HG02981 (cell line): ENCODE data around the gene SDR9C7.
"Not testable (repeated sequence)": the region's sequence is repeated elsewhere in the genome, so short reads cannot be mapped to it uniquely, and the experiment has no call there.

Experiments
- ATAC-seq: cut with Tn5 transposase; IDR thresholded peaks from one replicate; pipeline ENCODE4 v1.9.1; 2021; ENCODE audit warnings: mild to moderate bottlenecking, moderate library complexity; ENCODE audit not compliant: unreplicated experiment

Gene SDR9C7

DNA sequence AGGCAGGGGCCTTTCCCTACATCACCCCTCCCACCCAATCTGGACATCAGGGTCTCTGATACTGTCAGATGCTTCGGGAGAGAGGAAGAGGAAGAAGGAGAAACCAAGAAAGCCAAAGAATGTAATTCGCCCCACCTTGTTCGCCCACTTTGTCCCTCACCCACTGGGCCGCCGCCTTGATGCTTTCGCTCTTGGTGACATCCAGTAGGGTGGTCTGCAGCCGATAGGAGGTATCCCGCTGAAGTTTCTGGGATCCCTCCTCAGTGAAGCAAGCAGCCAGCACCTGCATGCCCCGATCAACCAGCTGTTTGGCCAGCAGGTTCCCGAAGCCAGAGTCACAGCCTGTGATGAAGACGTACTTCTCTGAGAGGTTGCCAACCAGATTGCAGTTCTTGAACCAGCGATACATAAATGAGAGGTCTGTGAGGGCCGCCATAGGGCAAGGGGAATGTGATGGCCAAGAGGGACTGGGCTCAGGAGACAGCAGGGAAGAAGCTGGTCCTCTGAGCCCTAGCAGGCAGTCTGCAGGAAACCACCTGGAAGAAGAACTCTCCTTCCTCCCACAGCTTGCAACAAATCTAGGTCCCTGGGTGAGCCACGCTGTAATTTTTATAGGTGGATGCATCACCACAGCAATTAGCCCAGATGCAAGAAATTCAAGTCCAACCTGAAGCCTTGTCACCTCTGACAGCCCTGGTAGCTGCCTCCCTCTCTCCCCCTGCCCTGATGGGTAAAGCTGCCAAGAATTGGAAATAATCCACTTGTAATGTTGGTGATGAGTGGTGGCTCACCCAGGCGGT, at the start of gene SDR9C7:
SDR9C7 (minus strand) TSS at position 583 of the 800 bp plus-strand sequence; CDS start at position 436, 147 bp downstream.
- no peak for ATAC-seq

- ATAC-seq, result no peak
Observed at GRCh38 chr12:56983386-56983785, 49.2 kb upstream of the SDR9C7 start.

GRCh38 chr12:56982578-56983236, 48.5 kb upstream of the SDR9C7 start:
- ATAC-seq, result not testable (repeated sequence)

DNA sequence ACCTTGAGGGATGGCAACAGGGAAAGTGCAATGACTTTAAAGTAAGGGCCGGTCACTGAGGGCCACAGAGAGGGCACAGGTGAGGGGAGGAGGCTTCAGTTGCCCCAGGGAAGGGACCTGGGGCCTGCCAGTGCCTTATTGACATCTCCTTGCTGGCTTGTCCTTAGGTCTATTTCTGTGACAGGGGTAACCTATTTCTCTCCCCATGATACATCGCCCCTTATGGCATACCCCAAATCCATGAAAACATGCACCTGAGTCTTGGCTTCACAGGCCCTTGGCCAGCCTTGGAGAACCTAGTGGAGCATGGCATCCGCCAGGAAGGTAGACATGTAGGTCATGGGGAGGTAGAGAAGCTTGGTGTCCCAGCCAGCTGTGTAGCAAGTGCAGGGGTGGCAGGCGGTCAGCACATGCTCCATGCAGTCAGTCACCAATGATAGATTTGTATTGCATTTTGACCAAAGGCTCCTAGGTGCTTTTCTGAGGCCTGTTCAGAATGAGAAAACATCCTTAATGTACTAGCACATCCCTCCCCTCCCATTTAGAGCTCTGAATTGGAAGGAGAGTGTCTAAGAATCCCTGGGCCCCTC, 46.8 kb upstream of the SDR9C7 start:
- no peak for ATAC-seq

DNA sequence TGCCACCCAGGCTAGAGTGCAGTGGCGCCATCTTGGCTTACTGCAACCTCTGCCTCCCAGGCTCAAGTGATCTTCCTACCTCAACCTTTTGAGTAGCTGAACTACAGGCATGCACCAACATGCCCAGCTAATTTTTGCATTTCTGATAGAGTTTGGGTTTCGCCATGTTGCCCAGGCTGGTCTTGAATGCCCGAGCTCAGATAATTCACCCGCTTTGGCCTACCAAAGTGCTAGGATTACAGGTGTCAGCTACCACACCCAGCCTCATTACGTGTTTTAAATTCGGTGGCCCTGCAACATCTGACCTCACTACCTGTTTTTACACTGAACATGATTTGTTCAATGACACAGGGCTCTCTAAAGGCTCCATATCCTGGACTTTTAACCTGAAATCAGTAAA, 46.1 kb upstream of the SDR9C7 start:
- ATAC-seq, result no peak

- no peak for ATAC-seq
Observed at GRCh38 chr12:56979628-56980027, 45.4 kb upstream of the SDR9C7 start.

GRCh38 chr12:56978397-56979138, 44.4 kb upstream of the SDR9C7 start:
- ATAC-seq, result no peak

GRCh38 chr12:56977361-56977760, 43.2 kb upstream of the SDR9C7 start:
- not testable (repeated sequence) for ATAC-seq

DNA sequence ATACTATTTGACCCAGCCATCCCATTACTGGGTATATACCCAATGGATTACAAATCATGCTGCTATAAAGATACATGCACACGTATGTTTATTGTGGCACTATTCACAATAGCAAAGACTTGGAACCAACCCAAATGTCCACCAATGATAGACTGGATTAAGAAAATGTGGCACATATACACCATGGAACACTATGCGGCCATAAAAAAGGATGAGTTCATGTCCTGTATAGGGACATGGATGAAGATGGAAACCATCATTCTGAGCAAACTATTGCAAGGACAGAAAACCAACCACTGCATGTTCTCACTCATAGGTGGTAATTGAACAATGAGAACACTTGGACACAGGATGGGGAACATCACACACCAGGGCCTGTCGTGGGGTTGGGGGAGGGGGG, 40.0 kb upstream of the SDR9C7 start:
- ATAC-seq, result not testable (repeated sequence)

DNA sequence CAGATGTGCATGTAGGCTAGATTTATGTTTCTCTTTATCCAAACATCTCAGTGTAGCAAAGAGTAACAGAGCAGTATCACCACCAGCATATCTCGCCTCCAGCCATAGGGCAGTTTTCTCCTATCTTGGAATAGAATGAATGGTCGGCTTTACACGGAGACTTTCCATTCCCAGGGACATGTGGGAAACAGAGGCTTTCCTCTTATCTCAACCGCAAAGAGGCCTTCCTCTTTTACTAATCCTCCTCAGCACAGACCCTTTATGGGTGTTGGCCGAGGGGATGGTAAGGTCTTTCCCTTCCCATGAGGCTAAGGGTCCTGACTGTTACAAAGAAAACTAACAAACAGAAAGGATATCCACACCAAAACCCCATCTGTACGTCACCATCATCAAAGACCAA, 34.7 kb upstream of the SDR9C7 start:
- not testable (repeated sequence) for ATAC-seq

GRCh38 chr12:56965997-56966642, 31.9 kb upstream of the SDR9C7 start:
- ATAC-seq, result not testable (repeated sequence)

GRCh38 chr12:56965124-56965523, 30.9 kb upstream of the SDR9C7 start:
- ATAC-seq, result not testable (repeated sequence)

DNA sequence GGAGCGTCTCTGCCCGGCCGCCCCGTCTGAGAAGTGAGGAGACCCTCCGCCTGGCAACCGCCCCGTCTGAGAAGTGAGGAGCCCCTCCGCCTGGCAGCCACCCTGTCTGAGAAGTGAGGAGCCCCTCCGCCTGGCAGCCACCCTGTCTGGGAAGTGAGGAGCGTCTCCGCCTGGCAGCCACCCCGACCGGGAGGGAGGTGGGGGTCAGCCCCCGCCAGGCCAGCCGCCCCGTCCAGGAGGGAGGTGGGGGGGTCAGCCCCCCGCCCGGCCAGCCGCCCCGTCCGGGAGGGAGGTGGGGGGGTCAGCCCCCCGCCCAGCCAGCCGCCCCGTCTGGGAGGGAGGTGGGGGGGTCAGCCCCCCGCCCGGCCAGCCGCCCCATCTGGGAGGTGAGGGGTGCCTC, 29.3 kb upstream of the SDR9C7 start:
- not testable (repeated sequence) for ATAC-seq

DNA sequence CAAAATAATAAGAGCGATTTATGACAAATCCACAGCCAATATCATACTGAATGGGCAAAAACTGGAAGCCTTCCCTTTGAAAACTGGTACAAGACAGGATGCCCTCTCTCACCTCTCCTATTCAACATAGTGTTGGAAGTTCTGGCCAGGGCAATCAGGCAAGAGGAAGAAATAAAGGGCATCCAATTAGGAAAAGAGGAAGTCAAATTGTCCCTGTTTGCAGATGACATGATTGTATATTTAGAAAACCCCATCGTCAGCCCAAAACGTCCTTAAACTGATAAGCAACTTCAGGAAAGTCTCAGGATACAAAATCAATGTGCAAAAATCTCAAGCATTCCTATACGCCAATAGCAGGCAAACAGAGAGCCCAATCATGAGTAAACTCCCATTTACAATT, 28.0 kb upstream of the SDR9C7 start:
- ATAC-seq, result not testable (repeated sequence)

DNA sequence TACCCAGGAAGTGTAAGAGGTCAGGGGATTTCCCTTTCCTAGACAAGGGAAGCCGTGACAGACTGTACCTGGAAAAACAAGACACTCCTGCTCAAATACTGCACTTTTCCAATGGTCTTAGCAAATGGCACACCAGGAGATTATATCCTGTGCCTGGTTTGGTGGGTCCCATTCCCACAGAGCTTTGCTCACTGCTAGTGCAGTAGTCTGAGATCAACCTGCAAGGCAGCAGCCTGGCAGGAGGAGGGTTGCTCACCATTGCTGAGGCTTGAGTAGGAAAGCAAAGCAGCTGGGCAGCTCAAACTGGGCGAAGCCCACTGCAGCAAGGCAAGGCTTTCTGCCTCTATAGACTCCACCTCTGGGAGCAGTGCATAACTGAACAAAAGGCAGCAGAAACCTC, 24.2 kb upstream of the SDR9C7 start:
- no peak for ATAC-seq

DNA sequence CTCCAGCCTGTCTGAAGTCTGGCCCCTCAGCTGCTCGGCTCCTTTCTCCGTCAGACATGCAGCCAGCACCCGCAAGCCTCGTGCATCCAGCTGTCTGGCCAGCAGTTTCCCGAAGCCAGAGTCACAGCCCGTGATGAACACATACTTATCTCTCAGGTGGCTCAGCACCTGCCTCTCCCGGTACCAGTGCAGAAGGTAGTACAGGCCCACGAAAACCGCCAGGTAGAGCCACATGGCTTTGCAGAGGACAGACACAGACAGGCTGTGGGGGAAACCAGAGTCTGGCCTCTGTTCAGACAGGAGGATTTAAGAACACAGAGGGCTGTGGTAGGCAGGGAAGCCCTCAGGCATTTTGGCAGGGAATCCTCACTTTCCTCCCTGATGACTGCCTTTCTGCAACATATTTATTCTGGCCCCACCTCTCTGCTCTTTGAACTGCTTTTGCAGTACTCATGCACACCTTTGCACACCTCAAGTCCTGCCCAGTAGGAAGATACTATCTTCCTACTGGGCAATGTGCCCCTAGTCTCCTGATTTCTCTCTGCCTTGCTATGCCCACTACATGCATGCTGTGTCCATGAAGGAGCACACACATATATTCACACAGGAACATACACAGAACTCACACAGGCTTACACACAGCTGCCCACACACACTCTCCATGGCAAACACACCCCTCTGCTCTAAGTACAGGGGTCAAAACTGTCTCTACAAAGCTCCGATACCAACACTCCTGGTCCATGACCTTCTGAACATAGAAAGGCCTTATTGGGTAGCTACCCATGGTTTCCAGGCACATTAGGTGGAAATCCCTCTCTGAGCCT, 23.2 kb upstream of the SDR9C7 start, which contains the start of gene RDH16:
RDH16 (minus strand) TSS at position 380 of the 824 bp plus-strand sequence; CDS start at position 234, 146 bp downstream.
- no peak for ATAC-seq

DNA sequence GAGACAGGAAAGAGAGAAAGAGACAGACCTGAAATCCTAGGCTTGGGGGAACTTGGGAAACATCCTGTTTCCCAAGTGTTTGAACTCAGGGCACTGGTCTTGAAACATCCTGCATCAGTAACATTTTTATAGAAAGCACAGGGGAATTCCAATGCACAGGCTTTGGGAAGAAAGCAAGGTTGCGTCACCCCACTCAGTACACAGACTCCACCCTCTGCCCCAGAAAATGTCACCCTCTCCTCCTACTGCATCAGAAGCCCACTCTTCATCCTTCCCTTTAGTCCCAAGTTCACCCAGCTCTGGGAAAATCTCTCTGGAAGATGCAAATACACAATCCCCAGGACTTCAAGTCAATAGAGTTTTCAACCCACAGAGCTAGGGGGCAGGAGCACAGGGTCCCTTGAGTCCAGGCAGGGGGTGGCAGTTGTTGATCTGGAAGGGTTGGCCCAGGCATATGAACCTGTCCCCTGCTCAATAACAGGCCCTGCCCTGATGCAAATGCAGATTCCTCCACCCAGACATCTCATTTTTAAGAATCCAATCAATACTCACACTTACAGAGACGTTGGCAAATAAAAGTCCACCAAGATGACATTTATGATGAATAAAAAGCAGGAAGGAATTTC, 21.5 kb upstream of the SDR9C7 start:
- no peak for ATAC-seq

GRCh38 chr12:56954958-56955355, 20.7 kb upstream of the SDR9C7 start:
- ATAC-seq, result no peak
